ENCODE measurements around the gene EVI2A.
A peak's percentile ranks its signal among the peaks of the same experiment; 100 is the strongest.

The EVI2A gene

DNA sequence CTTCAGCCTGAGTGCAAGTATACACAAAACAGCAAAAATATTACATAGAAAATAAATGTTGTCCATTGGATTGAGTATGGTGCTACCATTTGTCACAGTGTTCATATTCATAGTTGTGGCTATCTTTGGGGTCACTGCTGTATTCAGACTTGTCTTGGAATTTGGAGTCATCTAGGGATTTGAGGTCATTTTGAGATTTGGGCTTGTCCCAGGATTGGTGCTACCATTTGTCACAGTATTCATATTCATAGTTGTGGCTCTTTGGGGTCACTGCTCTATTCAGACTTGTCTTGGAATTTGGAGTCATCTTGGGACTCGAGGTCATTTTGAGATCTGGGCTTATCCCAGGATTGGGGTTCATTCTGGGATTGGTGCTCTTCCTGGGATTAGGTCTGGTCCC is 49.2 kb downstream of the EVI2A start:
- DNase-seq: no peak

DNA sequence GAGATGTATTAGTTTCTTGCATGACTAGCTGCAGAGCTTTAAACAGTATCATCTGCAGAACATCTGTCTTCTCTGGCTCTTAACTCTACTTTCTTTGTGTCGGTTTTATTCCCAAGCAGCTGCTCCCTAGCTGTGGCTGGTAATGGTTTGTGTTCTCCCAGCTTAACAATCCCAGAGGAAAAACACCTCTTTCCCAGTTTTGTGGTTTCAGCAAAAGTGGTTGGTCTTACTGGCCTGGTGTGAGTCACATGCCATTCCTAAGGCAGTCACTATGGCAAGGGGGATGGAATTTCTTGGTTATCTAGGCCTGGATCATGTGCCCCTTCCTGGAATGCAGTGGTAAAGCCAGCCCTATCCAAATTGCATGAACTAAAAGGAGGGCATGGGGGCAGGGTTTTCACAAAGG is 51.8 kb downstream of the EVI2A start:
- DNase-seq: peak; percentile 55

DNA sequence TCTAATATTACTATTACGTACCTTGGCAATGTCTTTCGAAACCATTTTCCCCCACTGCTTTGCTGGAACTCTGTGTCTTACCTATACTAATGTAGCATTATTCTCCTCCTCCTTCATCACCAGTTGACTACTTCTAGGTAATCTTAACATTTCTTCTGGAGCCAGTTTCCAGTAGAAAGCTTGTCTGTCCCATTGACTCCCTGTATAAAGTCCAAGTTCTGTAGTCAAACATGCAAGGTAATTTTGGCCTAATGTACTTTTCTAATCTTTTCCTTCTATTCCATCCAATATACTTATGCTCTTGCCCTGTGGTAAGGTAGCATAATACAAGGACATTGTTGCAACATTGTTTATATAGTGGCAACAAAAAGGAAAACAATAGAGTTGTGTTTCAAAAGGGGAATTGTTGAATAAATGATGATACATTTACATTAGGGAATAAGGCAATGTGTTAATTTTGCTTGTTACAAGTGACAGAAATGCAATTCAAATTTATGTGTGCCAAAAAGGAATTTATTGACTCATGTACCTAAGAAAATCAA is 52.3 kb downstream of the EVI2A start:
- no peak for DNase-seq

Data from amniotic stem cell (primary cell).